NCI-H510A treated with DMSO at 0.1 percent for 48 hours (cell line): ENCODE measurements around the gene QKI.

Source experiments
- DNase-seq: peaks from one replicate; lab custom pipeline; 2025; lab: John Stamatoyannopoulos, UW

Gene QKI

DNA sequence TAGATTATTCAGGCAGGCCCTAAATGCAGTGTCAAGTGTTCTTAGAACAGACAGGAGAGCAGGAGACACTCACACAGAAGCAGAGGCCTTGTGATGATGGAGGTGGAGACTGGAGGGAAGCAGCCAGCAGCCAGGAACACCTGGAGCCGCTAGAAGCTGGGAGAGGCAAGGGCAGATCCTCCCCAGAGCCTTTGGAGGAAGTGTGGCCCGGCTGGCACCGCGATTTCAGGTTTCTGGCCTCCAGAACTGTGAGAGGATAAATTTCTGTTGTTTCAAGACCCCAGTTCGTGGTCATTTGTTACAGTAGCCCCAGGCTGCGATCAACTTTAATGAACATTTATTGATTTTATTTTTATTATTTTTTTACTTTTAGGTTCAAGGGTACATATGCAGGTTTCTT, 203.0 kb downstream of the QKI start:
- no peak for DNase-seq

DNA sequence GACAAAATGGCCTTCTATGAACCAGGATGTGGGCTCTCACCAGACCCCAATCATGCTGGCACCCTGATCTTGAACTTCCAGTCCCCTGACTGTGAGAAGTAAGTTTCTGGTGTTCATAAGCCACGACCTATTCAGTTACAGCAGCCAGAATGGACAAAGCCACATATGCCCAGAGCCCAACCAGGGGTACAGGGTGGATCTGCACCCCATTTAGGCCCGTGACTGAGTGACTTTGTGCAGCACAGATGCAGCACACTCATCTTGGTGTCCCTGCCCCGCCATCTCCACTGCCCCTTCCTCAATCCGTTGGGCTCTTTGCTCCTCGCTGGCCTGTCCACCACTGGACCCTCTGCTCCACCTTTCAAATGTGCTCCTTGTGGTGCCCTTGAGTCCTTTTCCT, 205.6 kb downstream of the QKI start:
- DNase-seq = no peak

DNA sequence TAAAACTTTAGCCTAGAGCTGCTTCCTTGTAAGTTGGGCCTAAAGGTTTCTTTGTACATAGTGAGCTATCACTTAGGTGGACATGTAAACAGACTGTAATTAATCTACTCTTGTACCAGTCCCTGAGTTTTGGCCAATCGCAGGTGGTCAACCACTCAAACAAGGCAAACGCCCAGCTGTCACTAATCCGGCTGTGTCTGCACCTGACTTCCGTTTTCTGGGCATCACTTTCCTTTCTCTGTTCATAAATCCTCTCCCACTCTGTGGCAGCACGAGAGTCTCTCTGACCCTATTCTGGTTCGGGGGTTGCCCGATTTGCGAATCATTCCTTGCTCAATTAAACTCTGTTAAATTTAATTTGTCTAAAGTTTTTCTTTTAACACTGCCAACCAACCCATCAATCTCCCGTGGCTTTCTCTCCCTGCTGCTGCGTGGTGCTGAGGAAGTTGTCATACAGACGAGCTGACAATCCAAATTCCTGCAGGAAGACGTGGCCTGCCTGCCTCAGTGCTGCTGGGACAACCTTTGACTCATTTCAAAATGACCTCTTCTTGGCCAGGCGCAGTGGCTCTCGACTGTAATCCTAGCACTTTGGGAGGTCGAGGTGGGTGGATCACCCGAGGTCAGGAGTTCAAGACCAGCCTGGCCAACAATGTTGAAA, 206.3 kb downstream of the QKI start:
- no peak for DNase-seq

DNA sequence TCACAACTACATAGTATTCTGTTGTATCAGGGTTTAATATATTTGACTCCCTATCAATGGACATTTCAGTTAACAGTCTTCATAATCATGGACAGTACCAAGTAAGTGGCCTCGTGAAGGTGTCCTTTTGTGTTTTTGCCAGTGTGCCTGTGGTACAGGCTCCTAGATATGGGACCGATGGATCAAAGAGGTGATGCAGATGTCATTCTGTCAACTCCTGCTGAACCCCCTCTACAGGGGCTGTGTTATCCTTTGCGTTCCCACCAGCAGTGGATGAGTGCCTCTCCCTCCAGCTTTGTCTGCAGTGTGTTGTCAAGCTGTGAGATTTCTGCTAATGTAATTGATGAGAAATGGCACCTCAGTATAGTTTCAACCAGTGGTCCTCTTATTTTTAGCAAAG, 210.7 kb downstream of the QKI start:
- no peak for DNase-seq

DNA sequence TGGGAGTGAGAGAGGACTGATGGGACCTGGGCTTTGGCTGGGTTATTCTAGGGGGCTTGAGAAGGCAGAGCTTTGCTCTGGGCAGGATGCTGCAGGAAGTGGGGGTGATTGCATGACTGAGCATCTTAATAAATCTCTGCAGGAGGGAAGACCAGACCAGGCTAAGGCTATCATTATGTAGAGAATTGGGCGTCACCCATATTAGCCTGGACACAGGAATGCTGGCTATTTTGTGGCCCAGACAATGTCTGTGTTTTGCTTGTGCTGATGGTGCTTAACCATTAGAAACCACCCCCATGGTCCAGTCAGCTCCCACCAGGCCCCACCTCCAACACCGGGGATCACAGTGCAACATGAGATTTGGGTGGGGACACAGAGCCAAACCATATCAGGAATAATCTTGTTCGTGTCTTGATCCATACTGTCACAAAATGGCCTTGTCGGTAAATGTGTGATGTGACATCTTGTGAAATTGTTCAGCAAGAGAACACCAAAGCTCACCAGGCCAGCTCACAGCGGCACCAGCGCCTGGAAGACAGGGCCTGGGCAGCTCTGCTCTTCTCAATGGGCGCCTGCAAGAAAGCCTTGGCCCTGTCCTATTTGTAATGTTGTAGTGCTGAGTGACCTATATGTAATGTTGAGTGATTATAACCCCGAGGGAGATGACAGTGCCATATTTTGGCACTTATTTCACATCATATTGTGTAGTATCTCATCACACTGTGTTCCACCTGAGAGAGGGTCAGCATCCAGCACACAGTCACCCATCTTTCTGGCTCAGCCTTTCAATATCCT, 211.8 kb downstream of the QKI start:
- no peak for DNase-seq

DNA sequence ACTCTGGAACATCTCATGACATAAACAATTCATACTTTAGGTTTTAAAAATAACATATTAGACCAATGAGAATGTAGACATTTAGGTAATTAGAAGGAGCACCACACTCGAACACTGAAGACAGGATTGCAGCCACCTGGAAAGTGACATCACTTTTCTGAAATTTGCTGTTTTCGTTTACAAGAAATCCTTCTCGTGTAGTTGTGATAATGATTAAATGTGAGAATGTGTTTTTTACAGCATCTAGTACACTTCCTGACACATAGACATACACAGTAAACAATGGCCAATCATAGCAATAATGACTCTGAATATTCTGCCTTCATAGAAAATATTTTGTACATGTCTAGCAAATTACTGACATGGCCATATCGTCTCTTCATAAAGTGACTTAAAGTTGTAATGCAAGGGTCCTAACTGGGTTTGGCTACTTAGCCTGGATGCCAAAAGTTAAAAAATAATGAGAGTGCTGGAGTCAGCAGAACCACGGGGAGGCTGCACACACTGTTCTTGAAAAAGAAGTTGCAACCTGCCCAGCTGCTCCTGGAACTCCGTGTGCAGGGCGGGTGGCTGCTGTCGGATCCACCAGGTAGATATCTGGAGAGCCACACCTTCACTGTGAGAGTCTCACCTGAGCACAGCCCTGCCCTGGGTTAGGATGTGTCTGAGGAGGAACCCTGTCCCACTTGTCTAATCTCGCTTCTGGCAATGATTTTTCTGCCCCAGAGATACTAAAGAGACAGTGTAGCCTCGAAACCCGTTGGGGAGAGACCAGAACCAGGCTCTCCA, 212.9 kb downstream of the QKI start:
- DNase-seq = no peak
